SU-DHL-6 (cell line): Measurements from ENCODE around the gene KMT2A.
"Not testable (repeated sequence)": the region's sequence is repeated elsewhere in the genome, so short reads cannot be mapped to it uniquely, and the experiment has no call there.

Experiments
- H2AFZ ChIP-seq: fragments of 200-600 bp; sonication (generic); 2 replicates; pipeline ENCODE4 v1.6.1; 2014; ENCODE audit warnings: low read depth, mild to moderate bottlenecking, moderate library complexity, mixed read lengths, antibody characterized with exemption, low read length; ENCODE audit not compliant: severe bottlenecking
- H3F3A ChIP-seq: fragments of 200-600 bp; shearing (Covaris generic); 2 replicates; pipeline ENCODE4 v1.6.0; 2016; ENCODE audit warnings: antibody characterized with exemption, mild to moderate bottlenecking; ENCODE audit not compliant: insufficient read depth
- H3K27ac ChIP-seq: fragments of 200-600 bp; sonication (generic); 2 replicates; pipeline ENCODE4 v1.5.1; 2016; ENCODE audit warnings: low read depth, mild to moderate bottlenecking, low read length, moderate library complexity, mixed read lengths
- H3K27me3 ChIP-seq: fragments of 200-600 bp; sonication (generic), shearing (Covaris generic); 2 replicates; pipeline ENCODE4 v1.6.0; 2014; ENCODE audit warnings: mild to moderate bottlenecking, low read length
- H3K36me3 ChIP-seq: fragments of 200-600 bp; sonication (generic); 2 replicates; pipeline ENCODE4 v1.6.1; 2014; ENCODE audit warnings: mild to moderate bottlenecking, low read length, mixed read lengths
- H3K4me2 ChIP-seq: fragments of 300-600, 200-600 bp; shearing (Covaris generic), sonication (generic); 2 replicates; pipeline ENCODE4 v1.6.0; 2014; ENCODE audit warnings: low read length, low read depth, mild to moderate bottlenecking; ENCODE audit not compliant: poor library complexity, severe bottlenecking
- H3K4me3 ChIP-seq: fragments of 200-600 bp; sonication (generic); 2 replicates; pipeline ENCODE4 v1.5.1; 2014; ENCODE audit warnings: antibody characterized with exemption, low read length, mild to moderate bottlenecking, mixed read lengths; ENCODE audit not compliant: insufficient read depth, poor library complexity, severe bottlenecking
- H3K79me2 ChIP-seq: fragments of 200-600 bp; sonication (generic); 2 replicates; pipeline ENCODE4 v1.6.1; 2014; ENCODE audit warnings: mild to moderate bottlenecking, low read length, moderate library complexity; ENCODE audit not compliant: insufficient read depth
- H3K9ac ChIP-seq: fragments of 200-600 bp; sonication (generic); 2 replicates; pipeline ENCODE4 v1.7.0; 2014; ENCODE audit warnings: mild to moderate bottlenecking, low read length
- H3K9me2 ChIP-seq: fragments of 200-600 bp; sonication (generic); replicated peaks from 2 replicates; pipeline ENCODE4 v1.6.1; 2014; ENCODE audit warnings: low read length; ENCODE audit not compliant: insufficient read depth
- H3K9me3 ChIP-seq: fragments of 200-600 bp; sonication (generic); 2 replicates; pipeline ENCODE4 v1.6.1; 2014; ENCODE audit warnings: low read length, mixed read lengths; ENCODE audit not compliant: insufficient read depth
- H4K20me1 ChIP-seq: fragments of 200-600 bp; sonication (generic); 2 replicates; pipeline ENCODE4 v1.6.1; 2014; ENCODE audit warnings: low read depth, mild to moderate bottlenecking, antibody characterized with exemption, low read length, moderate library complexity, mixed read lengths
- CTCF ChIP-seq: fragments of 200-600 bp; sonication (generic); IDR thresholded peaks from one replicate; pipeline ENCODE4 v1.5.1; 2017; ENCODE audit warnings: antibody characterized with exemption, mild to moderate bottlenecking, low read length, moderate library complexity; ENCODE audit not compliant: insufficient read depth, poor library complexity, severe bottlenecking
- EZH2phosphoT487 ChIP-seq: fragments of 200-600 bp; sonication (generic), shearing (Covaris generic); conservative IDR thresholded peaks from 2 replicates; pipeline ENCODE4 v1.6.1; 2018; ENCODE audit warnings: mild to moderate bottlenecking, antibody characterized with exemption, low read length, moderate library complexity, mixed read lengths

KMT2A gene

GRCh38 chr11:118476676-118477075 lies 40.4 kb downstream of the KMT2A start:
- no peaks in the 10 kb centered on the region for H3K27me3 ChIP-seq
- no peak overlapping the region for H3K9ac ChIP-seq
- no peak overlapping the region for H2AFZ ChIP-seq
- H3K4me2 ChIP-seq = no peak overlapping the region
- TF ChIP-seq CTCF (no peak), EZH2phosphoT487 (no peak)
- H3K9me2 ChIP-seq = no peaks in the 10 kb centered on the region
- H3F3A ChIP-seq = no peaks in the 10 kb centered on the region
- H3K4me3 ChIP-seq = no peak overlapping the region
- H3K9me3 ChIP-seq = no peaks in the 10 kb centered on the region
- no peaks in the 10 kb centered on the region; the same call in 1 of the 2 replicates for H3K79me2 ChIP-seq
- no peaks in the 10 kb centered on the region for H4K20me1 ChIP-seq
- no peak overlapping the region for H3K27ac ChIP-seq
- peaks cover 35% of the 10 kb centered on the region for H3K36me3 ChIP-seq

- not testable (repeated sequence) for H3K9me3 ChIP-seq, H3K27me3 ChIP-seq, H3K9me2 ChIP-seq, H2AFZ ChIP-seq, H3F3A ChIP-seq, H3K9ac ChIP-seq, H3K79me2 ChIP-seq, H3K27ac ChIP-seq, H3K4me2 ChIP-seq, H3K4me3 ChIP-seq, H4K20me1 ChIP-seq
- peaks cover 58% of the 10 kb centered on the region for H3K36me3 ChIP-seq
Measured at GRCh38 chr11:118481238-118481637, 44.9 kb downstream of the KMT2A start.

- H2AFZ ChIP-seq = no peak overlapping the region
- no peak overlapping the region for H3K4me3 ChIP-seq
- no peak overlapping the region for H3K9ac ChIP-seq
- H4K20me1 ChIP-seq = no peaks in the 10 kb centered on the region
- H3K9me2 ChIP-seq = no peaks in the 10 kb centered on the region
- no peaks in the 10 kb centered on the region for H3K9me3 ChIP-seq
- peaks cover 52% of the 10 kb centered on the region for H3K36me3 ChIP-seq
- no peak overlapping the region for H3K4me2 ChIP-seq
- no peak for TF ChIP-seq CTCF
- no peak for TF ChIP-seq EZH2phosphoT487
- no peaks in the 10 kb centered on the region for H3K79me2 ChIP-seq
- H3K27ac ChIP-seq = no peak overlapping the region
- peaks cover 15% of the 10 kb centered on the region for H3F3A ChIP-seq
- no peaks in the 10 kb centered on the region for H3K27me3 ChIP-seq
Measured at GRCh38 chr11:118484405-118484804, 48.1 kb downstream of the KMT2A start.

- Histone ChIP-seq H2AFZ (no peak overlapping the region), H4K20me1 (no peaks in the 10 kb centered on the region), H3K9me3 (no peaks in the 10 kb centered on the region), H3K27me3 (no peaks in the 10 kb centered on the region), H3K9me2 (no peaks in the 10 kb centered on the region), H3K27ac (no peak overlapping the region), H3K4me3 (no peak overlapping the region), H3F3A (peaks cover 15% of the 10 kb centered on the region), H3K9ac (no peak overlapping the region), H3K4me2 (no peak overlapping the region), H3K36me3 (peaks cover 53% of the 10 kb centered on the region), H3K79me2 (no peaks in the 10 kb centered on the region)
- TF ChIP-seq CTCF (no peak), EZH2phosphoT487 (no peak)
Measured at GRCh38 chr11:118485273-118485672, 49.0 kb downstream of the KMT2A start.
